GM12874 (cell line): Measurements from ENCODE around the gene ASPHD2.

Source experiments
- TF ChIP-seq, protein P1 (sequence below): IDR thresholded peaks from 2 replicates; pipeline ENCODE4 v1.5.1; 2011; ENCODE audit warnings: low read depth, mild to moderate bottlenecking, control low read depth, low read length, moderate library complexity; ENCODE audit not compliant: insufficient read depth

The ASPHD2 gene

DNA sequence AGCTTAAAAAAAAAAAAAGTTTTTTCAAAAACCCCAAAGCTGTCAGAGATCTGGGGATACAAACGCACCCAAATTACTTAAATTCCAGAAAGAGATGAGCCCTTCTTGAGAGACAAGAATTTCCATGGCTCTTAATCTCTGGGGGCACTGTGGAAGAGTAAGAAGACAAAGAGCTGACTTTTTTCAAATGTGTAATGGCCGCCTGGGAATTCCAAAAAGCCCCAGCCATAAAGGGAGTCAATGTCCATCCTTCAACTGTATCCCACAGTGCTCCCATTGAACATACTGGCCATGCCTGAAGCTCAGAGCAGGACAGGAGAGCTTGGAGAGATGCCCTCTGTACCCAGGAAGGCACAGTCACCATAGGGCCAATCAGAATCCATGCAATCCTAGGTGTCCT is 37.4 kb upstream of the ASPHD2 start:
- TF ChIP-seq, protein P1, sequence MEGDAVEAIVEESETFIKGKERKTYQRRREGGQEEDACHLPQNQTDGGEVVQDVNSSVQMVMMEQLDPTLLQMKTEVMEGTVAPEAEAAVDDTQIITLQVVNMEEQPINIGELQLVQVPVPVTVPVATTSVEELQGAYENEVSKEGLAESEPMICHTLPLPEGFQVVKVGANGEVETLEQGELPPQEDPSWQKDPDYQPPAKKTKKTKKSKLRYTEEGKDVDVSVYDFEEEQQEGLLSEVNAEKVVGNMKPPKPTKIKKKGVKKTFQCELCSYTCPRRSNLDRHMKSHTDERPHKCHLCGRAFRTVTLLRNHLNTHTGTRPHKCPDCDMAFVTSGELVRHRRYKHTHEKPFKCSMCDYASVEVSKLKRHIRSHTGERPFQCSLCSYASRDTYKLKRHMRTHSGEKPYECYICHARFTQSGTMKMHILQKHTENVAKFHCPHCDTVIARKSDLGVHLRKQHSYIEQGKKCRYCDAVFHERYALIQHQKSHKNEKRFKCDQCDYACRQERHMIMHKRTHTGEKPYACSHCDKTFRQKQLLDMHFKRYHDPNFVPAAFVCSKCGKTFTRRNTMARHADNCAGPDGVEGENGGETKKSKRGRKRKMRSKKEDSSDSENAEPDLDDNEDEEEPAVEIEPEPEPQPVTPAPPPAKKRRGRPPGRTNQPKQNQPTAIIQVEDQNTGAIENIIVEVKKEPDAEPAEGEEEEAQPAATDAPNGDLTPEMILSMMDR = no peak

DNA sequence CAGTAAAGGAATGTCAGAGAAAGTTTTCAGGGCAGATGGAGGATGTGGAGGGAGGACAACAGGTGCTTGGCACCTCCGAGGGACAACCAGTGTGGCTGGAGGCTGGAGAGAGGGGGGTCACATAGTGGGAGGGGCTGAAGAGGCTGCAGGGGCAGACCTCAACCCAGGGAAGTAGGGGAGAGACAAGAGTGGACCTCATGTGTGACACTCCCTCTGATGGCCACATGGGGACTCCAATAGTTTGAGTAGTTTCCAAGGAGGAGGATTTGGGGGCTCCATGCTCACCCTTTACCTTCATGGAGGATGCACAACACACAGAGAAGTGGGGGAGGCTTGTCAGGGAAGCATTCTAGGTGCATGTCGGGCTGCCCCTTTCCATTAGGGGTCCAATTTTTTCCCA is 35.1 kb upstream of the ASPHD2 start:
- TF ChIP-seq, protein P1 = peak; percentile 33; the same call in 1 of the 2 replicates

DNA sequence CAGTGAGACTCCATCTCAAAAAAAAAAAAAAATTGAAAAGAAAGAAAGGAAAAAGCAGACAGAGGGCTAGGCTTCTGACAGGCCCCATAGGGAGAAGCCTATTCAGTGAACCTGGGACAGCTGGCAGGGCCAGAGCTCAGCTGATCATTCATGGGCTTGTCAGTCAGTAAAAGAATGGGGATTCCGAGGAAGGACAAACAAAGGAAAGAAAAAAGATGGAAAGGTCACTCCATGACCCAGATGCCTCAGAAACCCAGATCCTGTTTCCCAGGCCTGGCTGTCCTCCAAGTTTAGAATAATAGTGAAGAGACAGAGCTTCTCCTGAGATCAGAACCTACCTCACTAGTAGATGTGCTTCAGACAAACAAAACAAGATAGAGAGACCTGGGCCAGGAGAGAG is 34.3 kb upstream of the ASPHD2 start:
- TF ChIP-seq, protein P1 = no peak

DNA sequence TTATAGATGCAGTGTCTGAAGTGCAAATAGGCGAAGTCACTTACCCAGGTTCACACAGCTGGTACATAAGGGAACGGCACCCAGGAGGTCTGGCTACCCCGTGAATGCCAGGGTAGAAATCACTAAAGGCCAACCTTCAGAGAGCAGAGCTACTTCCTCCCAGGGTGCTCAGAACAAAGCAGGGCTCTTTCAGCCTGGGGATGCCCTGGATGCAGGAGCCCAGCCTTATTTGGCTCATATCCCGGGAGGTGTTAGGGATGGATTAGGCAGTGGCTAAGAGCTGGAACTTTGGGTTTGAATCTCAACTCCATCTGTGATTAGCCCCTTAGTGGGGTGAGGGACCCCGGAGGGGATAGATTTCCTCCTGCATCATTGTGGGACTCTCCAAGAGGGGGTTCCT is 33.1 kb upstream of the ASPHD2 start:
- TF ChIP-seq, protein P1 = no peak

DNA sequence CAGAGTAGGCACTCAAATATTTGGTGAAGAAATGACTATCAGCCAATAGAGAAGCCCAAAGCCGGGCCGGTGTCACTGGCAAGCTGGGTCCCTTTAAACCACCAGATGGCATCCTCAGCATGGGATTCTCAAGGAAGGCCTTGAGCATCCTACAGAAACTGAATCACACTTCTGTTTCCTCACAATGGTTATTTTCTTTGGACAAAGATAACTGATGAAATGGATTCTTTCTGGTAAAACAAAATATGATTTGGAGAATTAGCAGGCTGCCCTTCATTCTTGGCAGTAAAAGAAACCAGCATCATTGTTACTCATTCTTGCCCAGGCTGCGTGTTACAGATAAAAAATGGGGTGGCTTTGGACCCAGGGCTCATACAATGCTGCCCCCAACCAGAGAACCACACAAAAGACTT is 30.3 kb upstream of the ASPHD2 start:
- TF ChIP-seq, protein P1 = peak; percentile 50

DNA sequence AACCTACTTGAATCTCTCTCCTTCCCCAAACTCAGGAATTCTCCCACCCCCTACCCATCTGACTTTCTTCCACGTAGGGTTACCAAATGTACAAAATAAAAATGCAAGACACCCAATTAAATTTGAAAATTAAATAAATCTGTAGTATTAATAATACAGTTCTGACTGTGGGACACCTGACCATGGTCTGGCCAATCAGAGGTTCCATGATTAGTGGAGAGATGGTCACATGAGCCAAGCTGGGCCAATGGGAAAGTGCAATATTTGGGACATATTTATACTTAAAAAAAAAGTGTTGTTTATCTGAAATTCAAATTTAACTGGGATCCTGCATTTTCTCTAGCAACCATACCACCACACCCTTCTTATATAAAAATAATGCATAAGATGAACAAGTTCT is 29.8 kb upstream of the ASPHD2 start:
- TF ChIP-seq, protein P1 = no peak

DNA sequence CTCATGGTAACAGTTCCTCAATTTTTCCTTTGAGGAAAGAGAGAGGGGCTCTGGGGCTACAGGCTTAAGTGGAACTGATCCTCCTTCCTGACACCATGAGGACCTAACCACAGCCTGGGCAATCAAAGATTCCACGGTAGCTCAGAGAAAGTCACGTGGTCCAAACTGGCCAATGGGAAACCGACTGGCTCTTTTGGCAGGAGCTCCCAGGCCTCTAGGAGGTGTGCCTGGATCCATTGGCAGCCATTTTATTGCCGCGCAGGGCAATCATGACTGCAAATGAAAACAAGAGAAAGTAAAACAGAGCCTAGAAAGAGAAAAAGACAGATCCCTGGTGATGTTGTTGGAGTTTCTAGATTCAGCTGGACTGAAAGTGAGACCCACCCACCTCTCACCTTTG is 27.3 kb upstream of the ASPHD2 start:
- TF ChIP-seq, protein P1 = no peak
